ENCODE measurements around the gene AGRN. TPM values are rescaled to one million over a fixed set of nuclear protein-coding genes. Genes with fewer than 3 reads are reported as not detected.

Gene AGRN
- total RNA-seq, 1 donor from 2014 or later = 109 TPM

GRCh38 chr1:1090424-1091343, 70.8 kb downstream of the AGRN start:
- H3K9me3 ChIP-seq = no peaks in the 10 kb centered on the region
- no peaks in the 10 kb centered on the region for H3K27me3 ChIP-seq
- no peak overlapping the region for H3K4me3 ChIP-seq
- no peaks in the 10 kb centered on the region for H3K4me1 ChIP-seq
- intact Hi-C loops (cut with DNase I) = no loop called here
- H3K27ac ChIP-seq = no peak overlapping the region
- no peaks in the 10 kb centered on the region for H3K36me3 ChIP-seq
- no peak for DNase-seq (ENCODE audit: low spot score in 2 of 2)
- TF ChIP-seq, protein P1, sequence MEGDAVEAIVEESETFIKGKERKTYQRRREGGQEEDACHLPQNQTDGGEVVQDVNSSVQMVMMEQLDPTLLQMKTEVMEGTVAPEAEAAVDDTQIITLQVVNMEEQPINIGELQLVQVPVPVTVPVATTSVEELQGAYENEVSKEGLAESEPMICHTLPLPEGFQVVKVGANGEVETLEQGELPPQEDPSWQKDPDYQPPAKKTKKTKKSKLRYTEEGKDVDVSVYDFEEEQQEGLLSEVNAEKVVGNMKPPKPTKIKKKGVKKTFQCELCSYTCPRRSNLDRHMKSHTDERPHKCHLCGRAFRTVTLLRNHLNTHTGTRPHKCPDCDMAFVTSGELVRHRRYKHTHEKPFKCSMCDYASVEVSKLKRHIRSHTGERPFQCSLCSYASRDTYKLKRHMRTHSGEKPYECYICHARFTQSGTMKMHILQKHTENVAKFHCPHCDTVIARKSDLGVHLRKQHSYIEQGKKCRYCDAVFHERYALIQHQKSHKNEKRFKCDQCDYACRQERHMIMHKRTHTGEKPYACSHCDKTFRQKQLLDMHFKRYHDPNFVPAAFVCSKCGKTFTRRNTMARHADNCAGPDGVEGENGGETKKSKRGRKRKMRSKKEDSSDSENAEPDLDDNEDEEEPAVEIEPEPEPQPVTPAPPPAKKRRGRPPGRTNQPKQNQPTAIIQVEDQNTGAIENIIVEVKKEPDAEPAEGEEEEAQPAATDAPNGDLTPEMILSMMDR (IDR thresholded peaks at IDR 0.05) = no peak

DNA sequence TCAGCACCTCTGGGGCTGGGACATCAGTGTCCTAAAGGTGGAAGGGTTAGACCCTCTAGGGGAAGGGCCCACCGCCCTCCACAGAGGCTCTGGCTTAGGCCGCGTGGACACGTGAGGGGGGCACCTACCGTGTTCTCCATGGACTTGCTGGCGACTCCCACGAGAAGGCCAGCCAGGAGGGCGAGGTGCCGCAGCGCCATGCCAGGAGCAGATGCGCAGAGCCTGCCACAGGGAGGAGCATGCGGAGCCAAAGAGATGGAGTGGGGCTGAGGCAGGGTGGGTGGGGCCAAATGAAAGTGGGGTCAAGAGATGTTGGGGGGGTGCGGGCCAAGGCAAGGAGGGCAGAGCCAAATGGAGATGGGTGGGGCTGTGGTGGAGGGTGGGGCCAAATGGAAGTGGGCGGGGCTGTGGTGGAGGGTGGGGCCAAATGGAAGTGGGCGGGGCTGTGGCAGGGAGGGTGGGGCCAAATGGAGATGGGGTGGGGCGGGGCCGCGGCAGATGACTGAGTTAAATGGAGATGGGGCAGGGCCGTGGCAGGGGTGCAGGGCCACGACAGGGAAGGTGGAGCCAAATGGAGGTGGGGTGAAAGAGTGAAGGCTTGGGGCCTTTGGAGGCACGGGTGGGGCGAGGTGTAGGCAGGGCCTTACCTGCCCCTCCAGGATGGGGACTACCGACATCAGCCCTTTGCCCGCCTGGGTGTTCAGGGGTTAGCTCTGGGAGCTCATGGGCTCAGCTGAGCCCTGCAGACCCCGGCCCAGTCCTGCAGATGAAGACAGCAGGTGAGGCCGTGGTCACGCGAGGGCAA, 71.6 kb downstream of the AGRN start:
- no peaks in the 10 kb centered on the region for H3K9me3 ChIP-seq
- no peak for DNase-seq (ENCODE audit: low spot score in 2 of 2)

GRCh38 chr1:1092149-1092855, 72.4 kb downstream of the AGRN start:
- Histone ChIP-seq H3K36me3 (no peaks in the 10 kb centered on the region), H3K9me3 (no peaks in the 10 kb centered on the region), H3K4me1 (no peaks in the 10 kb centered on the region), H3K27me3 (no peaks in the 10 kb centered on the region), H3K4me3 (no peak overlapping the region), H3K27ac (no peak overlapping the region)
- no peak for DNase-seq (ENCODE audit: low spot score in 2 of 2)
- TF ChIP-seq, protein P1 (IDR thresholded peaks at IDR 0.05) = no peak
- intact Hi-C loops (cut with DNase I) = no loop called here

More for the DNA sequence above, 71.6 kb downstream of the AGRN start:
- Histone ChIP-seq H3K4me1 (no peaks in the 10 kb centered on the region), H3K36me3 (no peaks in the 10 kb centered on the region), H3K27ac (no peak overlapping the region), H3K4me3 (no peak overlapping the region), H3K27me3 (no peaks in the 10 kb centered on the region)
- TF ChIP-seq, protein P1 (IDR thresholded peaks at IDR 0.05) = no peak
- intact Hi-C loops (cut with DNase I) = no loop called here

DNA sequence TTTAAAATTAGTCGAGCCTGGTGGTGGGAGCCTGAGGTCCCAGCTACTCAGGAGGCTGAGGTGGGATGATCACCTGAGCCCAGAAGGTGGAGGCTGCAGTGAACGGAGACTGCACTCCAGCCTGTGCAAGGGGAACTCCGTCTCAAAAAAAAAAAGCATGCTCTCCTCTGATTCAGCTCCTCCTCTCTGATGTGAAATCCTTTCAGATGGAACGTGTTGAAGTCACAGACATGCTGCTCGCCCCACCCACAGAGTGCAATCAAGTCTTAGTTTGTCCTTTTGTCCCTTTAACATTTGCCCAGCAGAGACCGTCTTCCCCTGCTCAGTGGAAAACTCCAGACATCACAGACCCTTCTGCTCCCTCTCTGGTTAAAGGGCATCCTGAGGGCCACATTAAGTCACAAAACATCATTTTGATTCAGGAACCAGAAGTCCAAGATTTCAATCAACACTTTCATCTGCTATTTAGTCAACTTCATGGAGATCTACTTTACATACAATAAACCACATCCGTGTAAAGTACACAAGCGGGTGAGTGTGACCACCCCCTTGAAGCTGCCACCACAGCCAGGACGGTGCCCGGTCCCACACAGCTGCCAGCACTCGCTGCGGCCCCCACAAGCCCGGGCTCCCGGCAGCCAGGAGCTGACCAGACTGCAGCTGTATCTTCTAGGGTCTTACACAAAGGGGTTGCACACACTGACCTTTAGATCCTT, 73.1 kb downstream of the AGRN start:
- TF ChIP-seq, protein P1 (IDR thresholded peaks at IDR 0.05) = no peak
- no peak overlapping the region for H3K4me3 ChIP-seq
- no peaks in the 10 kb centered on the region for H3K4me1 ChIP-seq
- DNase-seq (ENCODE audit: low spot score in 2 of 2) = no peak
- no peaks in the 10 kb centered on the region for H3K27me3 ChIP-seq
- H3K9me3 ChIP-seq = no peaks in the 10 kb centered on the region
- intact Hi-C loops (cut with DNase I) = no loop called here
- H3K27ac ChIP-seq = no peak overlapping the region
- H3K36me3 ChIP-seq = no peaks in the 10 kb centered on the region

DNA sequence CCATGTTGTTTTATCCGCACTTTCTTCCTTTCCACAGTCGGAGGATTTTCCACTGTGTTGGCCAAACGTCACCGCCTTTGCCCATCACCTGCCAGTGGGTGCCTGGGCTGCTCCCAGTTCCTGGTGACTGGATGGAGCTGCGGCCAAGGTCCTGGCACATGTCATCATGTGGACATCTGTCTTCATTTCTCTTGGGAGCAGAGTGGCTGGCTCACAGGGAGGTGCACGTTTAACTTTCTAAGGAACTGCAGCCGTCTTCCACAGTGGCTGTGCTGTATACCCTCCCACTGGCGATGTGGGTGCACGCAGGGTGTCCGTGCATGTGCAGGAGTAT, 73.7 kb downstream of the AGRN start:
- Histone ChIP-seq H3K27me3 (no peaks in the 10 kb centered on the region), H3K9me3 (no peaks in the 10 kb centered on the region), H3K36me3 (no peaks in the 10 kb centered on the region), H3K4me1 (no peaks in the 10 kb centered on the region), H3K27ac (no peak overlapping the region), H3K4me3 (no peak overlapping the region)
- intact Hi-C loops (cut with DNase I) = no loop called here
- no peak for DNase-seq (ENCODE audit: low spot score in 2 of 2)
- TF ChIP-seq, protein P1 (IDR thresholded peaks at IDR 0.05) = no peak

Data from ascending aorta (tissue), 2 donors.